ENCODE data around the gene PROK2. TPM values are rescaled to one million over a fixed set of nuclear protein-coding genes. Genes with fewer than 3 reads are reported as not detected.

The PROK2 gene
- total RNA-seq, 1 experiment from 2014 or later = 1.4 TPM

GRCh38 chr3:71813704-71814103 is 28.8 kb upstream of the PROK2 start:
- H4K20me1 ChIP-seq (ENCODE audit: control insufficient read depth, insufficient read depth, insufficient read length) = no peaks in the 10 kb centered on the region
- H3K27ac ChIP-seq (ENCODE audit: insufficient read length, low read depth, low read length) = no peak overlapping the region
- no peaks in the 10 kb centered on the region for H3K79me2 ChIP-seq (ENCODE audit: insufficient read depth, low read length)
- H4K8ac ChIP-seq (replicated peaks; ENCODE audit: insufficient read length, low read depth, low read length) = no peak overlapping the region
- Mint-ChIP-seq H3K36me3 (ENCODE audit: insufficient read depth in 1 of 3, low read depth in 3 of 3) (no peaks in the 10 kb centered on the region), H3K4me3 (no peak overlapping the region), H3K27ac (no peak overlapping the region), H3K9me3 (no peaks in the 10 kb centered on the region), H3K4me1 (peaks cover 25 to 39% of the 10 kb centered on the region in 2 experiments), H3K27me3 (ENCODE audit: low read depth) (no peaks in the 10 kb centered on the region; the same call in 1 of the 2 replicates)
- no peak overlapping the region for H4K91ac ChIP-seq (ENCODE audit: insufficient read length, low read depth, low read length)
- H3K9ac ChIP-seq (ENCODE audit: extremely low read depth, insufficient read length, low read length) = no peak overlapping the region
- H3K4ac ChIP-seq (ENCODE audit: low read depth, low read length) = no peak overlapping the region
- H3K14ac ChIP-seq (ENCODE audit: insufficient read depth, low read length) = no peak overlapping the region
- H3K18ac ChIP-seq (ENCODE audit: insufficient read length, low read depth, low read length) = no peak overlapping the region
- no peak overlapping the region for H3K4me2 ChIP-seq (ENCODE audit: insufficient read depth, insufficient read length, low read length)
- no peak overlapping the region for H2BK20ac ChIP-seq (ENCODE audit: low read depth, low read length, poor library complexity, severe bottlenecking)
- no peak overlapping the region for H3K23ac ChIP-seq (ENCODE audit: insufficient read length, low read depth, low read length)
- no peaks in the 10 kb centered on the region for H3K23me2 ChIP-seq (ENCODE audit: insufficient read length, low read depth, low read length, poor library complexity, severe bottlenecking)
- WGBS (ENCODE audit: extremely low coverage, insufficient read length, low lambda C conversion rate) = no CpG with 5 or more reads among the region's 3 CpGs
- no peak overlapping the region for H3T11ph ChIP-seq (ENCODE audit: low read length)
- no peaks in the 10 kb centered on the region for H3K9me3 ChIP-seq (ENCODE audit: control insufficient read depth, low read depth, low read length)
- H2BK15ac ChIP-seq (ENCODE audit: low read depth, low read length) = no peak overlapping the region
- H2BK120ac ChIP-seq (ENCODE audit: low read depth, low read length, poor library complexity, severe bottlenecking) = no peak overlapping the region
- H2BK5ac ChIP-seq (ENCODE audit: insufficient read length, low read length) = no peak overlapping the region
- no peak overlapping the region for H2BK12ac ChIP-seq (ENCODE audit: insufficient read length, low read depth, low read length)
- no peak overlapping the region for H4K5ac ChIP-seq (ENCODE audit: insufficient read length, low read depth, low read length)
- TF ChIP-seq, protein P1, sequence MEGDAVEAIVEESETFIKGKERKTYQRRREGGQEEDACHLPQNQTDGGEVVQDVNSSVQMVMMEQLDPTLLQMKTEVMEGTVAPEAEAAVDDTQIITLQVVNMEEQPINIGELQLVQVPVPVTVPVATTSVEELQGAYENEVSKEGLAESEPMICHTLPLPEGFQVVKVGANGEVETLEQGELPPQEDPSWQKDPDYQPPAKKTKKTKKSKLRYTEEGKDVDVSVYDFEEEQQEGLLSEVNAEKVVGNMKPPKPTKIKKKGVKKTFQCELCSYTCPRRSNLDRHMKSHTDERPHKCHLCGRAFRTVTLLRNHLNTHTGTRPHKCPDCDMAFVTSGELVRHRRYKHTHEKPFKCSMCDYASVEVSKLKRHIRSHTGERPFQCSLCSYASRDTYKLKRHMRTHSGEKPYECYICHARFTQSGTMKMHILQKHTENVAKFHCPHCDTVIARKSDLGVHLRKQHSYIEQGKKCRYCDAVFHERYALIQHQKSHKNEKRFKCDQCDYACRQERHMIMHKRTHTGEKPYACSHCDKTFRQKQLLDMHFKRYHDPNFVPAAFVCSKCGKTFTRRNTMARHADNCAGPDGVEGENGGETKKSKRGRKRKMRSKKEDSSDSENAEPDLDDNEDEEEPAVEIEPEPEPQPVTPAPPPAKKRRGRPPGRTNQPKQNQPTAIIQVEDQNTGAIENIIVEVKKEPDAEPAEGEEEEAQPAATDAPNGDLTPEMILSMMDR (conservative IDR thresholded peaks at IDR 0.05) = no peak
- H3K27me3 ChIP-seq (ENCODE audit: insufficient read depth, low read length) = no peaks in the 10 kb centered on the region
- no peak for DNase-seq
- no peaks in the 10 kb centered on the region; the same call in 1 of the 2 replicates for H3K4me1 ChIP-seq (ENCODE audit: insufficient read depth, low read length)
- H3K56ac ChIP-seq (ENCODE audit: insufficient read length, low read depth, low read length) = no peak overlapping the region
- H2AFZ ChIP-seq (ENCODE audit: low read length) = no peak overlapping the region
- no peaks in the 10 kb centered on the region for H3K79me1 ChIP-seq (ENCODE audit: insufficient read depth, low read depth, low read length, poor library complexity, severe bottlenecking)
- H2AK5ac ChIP-seq (ENCODE audit: insufficient read length, low read length) = no peak overlapping the region

All from H9 (cell line).